ENCODE results near the gene TMEM239. TPM values are rescaled to one million over a fixed set of nuclear protein-coding genes. Genes with fewer than 3 reads are reported as not detected.
"Not testable (repeated sequence)": the region's sequence is repeated elsewhere in the genome, so short reads cannot be mapped to it uniquely, and the experiment has no call there.

The TMEM239 gene
- not detected for total RNA-seq
- polyA plus RNA-seq: not detected

DNA sequence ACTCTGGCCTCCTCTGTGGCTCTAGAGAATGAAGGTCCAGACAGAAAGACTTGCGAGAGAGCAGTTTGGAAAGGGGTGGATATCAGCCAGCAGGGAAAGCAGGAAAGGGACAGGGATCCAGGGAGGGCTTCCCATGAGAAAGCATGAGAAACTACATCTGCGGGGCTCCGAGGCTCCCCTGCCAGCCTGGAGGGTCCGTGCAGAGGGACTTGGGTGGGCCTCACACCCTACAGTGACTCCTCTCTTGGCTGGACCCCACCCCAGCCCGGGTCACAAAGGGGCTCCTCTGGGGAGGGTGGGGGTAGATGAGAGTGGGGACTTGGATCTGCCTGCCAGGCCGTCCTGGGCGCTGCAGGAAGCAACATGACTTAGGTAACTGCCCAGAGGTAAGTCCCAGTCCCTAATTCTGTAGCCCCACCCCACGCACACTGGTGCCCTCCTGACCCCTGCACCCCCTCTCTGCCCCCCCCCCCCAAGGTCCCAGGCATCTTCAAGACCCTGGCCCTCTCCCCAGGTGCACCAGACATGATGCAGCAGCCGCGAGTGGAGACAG is at the start of gene TMEM239:
Gene TMEM239, plus strand, starts transcription at position 335 of the 553 bp plus-strand sequence. Its CDS starts 191 bp downstream, at position 526.
- peak within 1 kb of the TSS in 2 of 3 donors; percentile 26 to 54 for H3K27ac Mint-ChIP-seq

GRCh38 chr20:2767768-2768631 is 48.2 kb upstream of the TMEM239 start:
- DNase-seq (no peak), ATAC-seq (ENCODE audit: low read depth in 2 of 2) (no peak)
- H3K9me3 Mint-ChIP-seq: peaks cover 0 to 3% (median 0%) of the 10 kb centered on the region in 7 donors
- Histone ChIP-seq H3K27me3 (ENCODE audit: control insufficient read depth, insufficient read depth, low read length) (no peaks in the 10 kb centered on the region), H3K9me3 (ENCODE audit: control insufficient read depth in 2 of 2, low read length in 2 of 2) (no peaks in the 10 kb centered on the region), H3K36me3 (ENCODE audit: control insufficient read depth, insufficient read depth, low read length) (no peaks in the 10 kb centered on the region), H3K27ac (ENCODE audit: insufficient read depth, low read length, poor library complexity, severe bottlenecking) (no peak overlapping the region), H3K4me3 (ENCODE audit: low read depth, low read length) (no peak overlapping the region), H3K4me1 (ENCODE audit: control insufficient read depth, insufficient read depth, low read length, poor library complexity, severe bottlenecking) (no peaks in the 10 kb centered on the region)
- no peaks in the 10 kb centered on the region for H3K4me1 Mint-ChIP-seq
- no peaks in the 10 kb centered on the region for H3K36me3 Mint-ChIP-seq
- H3K27ac Mint-ChIP-seq: no peak overlapping the region
- H3K27me3 Mint-ChIP-seq: peaks cover 51% of the 10 kb centered on the region
- no peak overlapping the region for H3K4me3 Mint-ChIP-seq

More for the DNA sequence above, at the start of gene TMEM239:
- no peak for ATAC-seq (ENCODE audit: low read depth in 2 of 2)
- Mint-ChIP-seq H3K9me3 (peaks cover 0 to 10% (median 2%) of the 10 kb centered on the region in 7 donors), H3K4me1 (peaks cover 0 to 9% (median 4%) of the 10 kb centered on the region in 4 donors), H3K36me3 (no peaks in the 10 kb centered on the region), H3K27me3 (peaks cover 60% of the 10 kb centered on the region), H3K4me3 (peak within 1 kb of the TSS in 1 of 4 donors; percentile 13)
- peaks cover 13% of the 10 kb centered on the region for H3K27me3 ChIP-seq (ENCODE audit: control insufficient read depth, insufficient read depth, low read length)
- DNase-seq: no peak
- peaks cover 3% of the 10 kb centered on the region for H3K4me1 ChIP-seq (ENCODE audit: control insufficient read depth, insufficient read depth, low read length, poor library complexity, severe bottlenecking)
- H3K36me3 ChIP-seq (ENCODE audit: control insufficient read depth, insufficient read depth, low read length): no peaks in the 10 kb centered on the region
- no peak within 1 kb of the TSS for H3K4me3 ChIP-seq (ENCODE audit: low read depth, low read length)
- H3K9me3 ChIP-seq (ENCODE audit: control insufficient read depth in 2 of 2, low read length in 2 of 2): peaks cover 0 to 9% of the 10 kb centered on the region in 2 experiments
- no peak within 1 kb of the TSS for H3K27ac ChIP-seq (ENCODE audit: insufficient read depth, low read length, poor library complexity, severe bottlenecking)

DNA sequence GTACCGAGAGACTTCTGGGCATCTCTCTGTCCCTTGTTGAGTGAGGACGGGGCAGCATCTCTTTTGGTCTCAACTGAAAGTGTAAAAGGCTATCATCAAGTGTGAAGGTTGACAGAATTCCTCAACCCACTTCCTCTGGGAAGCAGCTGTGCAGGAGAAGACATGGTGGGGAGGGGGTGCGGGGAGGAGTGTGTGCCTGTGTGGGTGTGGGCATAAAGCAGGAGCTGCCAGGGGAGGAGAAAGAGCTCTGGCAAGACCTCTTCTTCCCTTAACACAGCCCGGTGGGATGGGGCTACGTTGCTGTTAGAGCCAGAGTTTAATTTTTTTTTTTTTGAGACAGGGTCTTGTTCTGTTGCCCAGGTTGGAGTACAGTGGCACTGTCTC is 47.5 kb upstream of the TMEM239 start:
- Mint-ChIP-seq H3K27me3 (peaks cover 48% of the 10 kb centered on the region), H3K9me3 (peaks cover 0 to 3% (median 0%) of the 10 kb centered on the region in 7 donors), H3K36me3 (no peaks in the 10 kb centered on the region), H3K27ac (no peak overlapping the region), H3K4me3 (no peak overlapping the region), H3K4me1 (no peaks in the 10 kb centered on the region)
- Histone ChIP-seq H3K27ac (ENCODE audit: insufficient read depth, low read length, poor library complexity, severe bottlenecking) (no peak overlapping the region), H3K9me3 (ENCODE audit: control insufficient read depth in 2 of 2, low read length in 2 of 2) (no peaks in the 10 kb centered on the region), H3K27me3 (ENCODE audit: control insufficient read depth, insufficient read depth, low read length) (no peaks in the 10 kb centered on the region), H3K36me3 (ENCODE audit: control insufficient read depth, insufficient read depth, low read length) (no peaks in the 10 kb centered on the region), H3K4me3 (ENCODE audit: low read depth, low read length) (no peak overlapping the region), H3K4me1 (ENCODE audit: control insufficient read depth, insufficient read depth, low read length, poor library complexity, severe bottlenecking) (no peaks in the 10 kb centered on the region)
- DNase-seq (no peak), ATAC-seq (ENCODE audit: low read depth in 2 of 2) (no peak)

- H3K4me1 ChIP-seq (ENCODE audit: control insufficient read depth, insufficient read depth, low read length, poor library complexity, severe bottlenecking); H3K36me3 Mint-ChIP-seq; H3K27me3 ChIP-seq (ENCODE audit: control insufficient read depth, insufficient read depth, low read length); H3K36me3 ChIP-seq (ENCODE audit: control insufficient read depth, insufficient read depth, low read length); H3K4me3 ChIP-seq (ENCODE audit: low read depth, low read length); H3K27ac ChIP-seq (ENCODE audit: insufficient read depth, low read length, poor library complexity, severe bottlenecking); H3K9me3 Mint-ChIP-seq; DNase-seq; H3K27ac Mint-ChIP-seq; H3K9me3 ChIP-seq (ENCODE audit: control insufficient read depth in 2 of 2, low read length in 2 of 2); H3K4me1 Mint-ChIP-seq; H3K4me3 Mint-ChIP-seq; ATAC-seq (ENCODE audit: low read depth in 2 of 2): not testable (repeated sequence)
- H3K27me3 Mint-ChIP-seq: peaks cover 47% of the 10 kb centered on the region
Measured at GRCh38 chr20:2770091-2770490, 46.1 kb upstream of the TMEM239 start.

GRCh38 chr20:2771631-2772080 is 44.5 kb upstream of the TMEM239 start:
- no peak overlapping the region for H3K27ac ChIP-seq (ENCODE audit: insufficient read depth, low read length, poor library complexity, severe bottlenecking)
- DNase-seq: no peak
- no peak overlapping the region for H3K4me3 ChIP-seq (ENCODE audit: low read depth, low read length)
- no peaks in the 10 kb centered on the region for H3K4me1 ChIP-seq (ENCODE audit: control insufficient read depth, insufficient read depth, low read length, poor library complexity, severe bottlenecking)
- no peaks in the 10 kb centered on the region for H3K36me3 ChIP-seq (ENCODE audit: control insufficient read depth, insufficient read depth, low read length)
- no peak for ATAC-seq (ENCODE audit: low read depth in 2 of 2)
- no peak overlapping the region for H3K27ac Mint-ChIP-seq
- H3K4me1 Mint-ChIP-seq: no peaks in the 10 kb centered on the region
- H3K9me3 Mint-ChIP-seq: peaks cover 0 to 3% (median 0%) of the 10 kb centered on the region in 7 donors
- no peaks in the 10 kb centered on the region for H3K9me3 ChIP-seq (ENCODE audit: control insufficient read depth in 2 of 2, low read length in 2 of 2)
- peaks cover 48% of the 10 kb centered on the region for H3K27me3 Mint-ChIP-seq
- peaks cover 2% of the 10 kb centered on the region for H3K27me3 ChIP-seq (ENCODE audit: control insufficient read depth, insufficient read depth, low read length)
- no peaks in the 10 kb centered on the region for H3K36me3 Mint-ChIP-seq
- H3K4me3 Mint-ChIP-seq: no peak overlapping the region

DNA sequence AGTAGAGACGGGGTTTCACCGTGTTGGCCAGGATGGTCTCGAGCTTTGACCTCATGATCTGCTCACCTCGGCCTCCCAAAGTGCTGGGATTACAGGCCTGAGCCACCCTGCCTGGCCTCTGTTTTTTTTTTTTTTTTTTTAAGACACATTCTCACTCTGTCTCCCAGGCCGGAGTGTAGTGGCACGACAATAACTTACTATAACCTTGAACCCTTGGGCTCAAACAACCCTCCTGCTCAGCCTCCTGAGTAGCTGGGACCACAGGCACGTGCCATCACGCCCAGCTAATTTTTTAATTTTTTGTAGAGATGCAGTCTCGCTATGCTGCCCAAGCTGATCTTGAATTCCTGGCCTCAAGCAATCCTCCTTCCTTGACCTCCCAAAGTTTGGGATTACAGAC is 42.4 kb upstream of the TMEM239 start:
- ATAC-seq (ENCODE audit: low read depth in 2 of 2) (no peak), DNase-seq (no peak)
- H3K27me3 ChIP-seq (ENCODE audit: control insufficient read depth, insufficient read depth, low read length): peaks cover 2% of the 10 kb centered on the region
- H3K27ac Mint-ChIP-seq: no peak overlapping the region
- no peaks in the 10 kb centered on the region for H3K4me1 Mint-ChIP-seq
- no peaks in the 10 kb centered on the region for H3K36me3 Mint-ChIP-seq
- no peak overlapping the region for H3K4me3 ChIP-seq (ENCODE audit: low read depth, low read length)
- peaks cover 0 to 4% (median 0%) of the 10 kb centered on the region in 7 donors for H3K9me3 Mint-ChIP-seq
- H3K27me3 Mint-ChIP-seq: peaks cover 41% of the 10 kb centered on the region
- H3K4me1 ChIP-seq (ENCODE audit: control insufficient read depth, insufficient read depth, low read length, poor library complexity, severe bottlenecking): no peaks in the 10 kb centered on the region
- H3K9me3 ChIP-seq (ENCODE audit: control insufficient read depth in 2 of 2, low read length in 2 of 2): no peaks in the 10 kb centered on the region
- no peak overlapping the region for H3K4me3 Mint-ChIP-seq
- no peaks in the 10 kb centered on the region for H3K36me3 ChIP-seq (ENCODE audit: control insufficient read depth, insufficient read depth, low read length)
- no peak overlapping the region for H3K27ac ChIP-seq (ENCODE audit: insufficient read depth, low read length, poor library complexity, severe bottlenecking)

GRCh38 chr20:2775139-2775538 is 41.0 kb upstream of the TMEM239 start:
- ATAC-seq (ENCODE audit: low read depth in 2 of 2) (no peak), DNase-seq (no peak)
- H3K27ac ChIP-seq (ENCODE audit: insufficient read depth, low read length, poor library complexity, severe bottlenecking): no peak overlapping the region
- Mint-ChIP-seq H3K4me1 (no peaks in the 10 kb centered on the region), H3K27me3 (peaks cover 37% of the 10 kb centered on the region), H3K9me3 (peaks cover 0 to 4% (median 1%) of the 10 kb centered on the region in 7 donors), H3K27ac (no peak overlapping the region), H3K36me3 (no peaks in the 10 kb centered on the region), H3K4me3 (no peak overlapping the region)
- H3K27me3 ChIP-seq (ENCODE audit: control insufficient read depth, insufficient read depth, low read length): peaks cover 2% of the 10 kb centered on the region
- no peaks in the 10 kb centered on the region for H3K36me3 ChIP-seq (ENCODE audit: control insufficient read depth, insufficient read depth, low read length)
- H3K4me1 ChIP-seq (ENCODE audit: control insufficient read depth, insufficient read depth, low read length, poor library complexity, severe bottlenecking): no peaks in the 10 kb centered on the region
- no peaks in the 10 kb centered on the region for H3K9me3 ChIP-seq (ENCODE audit: control insufficient read depth in 2 of 2, low read length in 2 of 2)
- H3K4me3 ChIP-seq (ENCODE audit: low read depth, low read length): no peak overlapping the region

Data from CD4-positive, CD25-positive, alpha-beta regulatory T cell (primary cell).